GM12872 (cell line): ENCODE measurements around the gene ETV3L.

ENCODE experiments used
- CTCF ChIP-seq: IDR thresholded peaks from 3 replicates; pipeline ENCODE4 v1.5.1; 2011; ENCODE audit warnings: low read depth, mild to moderate bottlenecking, low read length, moderate library complexity; ENCODE audit not compliant: insufficient read depth

The ETV3L gene

GRCh38 chr1:157089789-157090188 is 9.8 kb downstream of the ETV3L start:
- no peak for TF ChIP-seq CTCF

- TF ChIP-seq CTCF, result no peak
Observed at GRCh38 chr1:157088607-157089006, 11.0 kb downstream of the ETV3L start.

- no peak for TF ChIP-seq CTCF
Observed at GRCh38 chr1:157087030-157087429, 12.6 kb downstream of the ETV3L start.

GRCh38 chr1:157086299-157086698 is 13.3 kb downstream of the ETV3L start:
- no peak for TF ChIP-seq CTCF

GRCh38 chr1:157085421-157085820 is 14.2 kb downstream of the ETV3L start:
- TF ChIP-seq CTCF, result no peak

- no peak for TF ChIP-seq CTCF
Observed at GRCh38 chr1:157084720-157085119, 14.9 kb downstream of the ETV3L start.

- no peak for TF ChIP-seq CTCF
Observed at GRCh38 chr1:157081707-157082106, 17.9 kb downstream of the ETV3L start.

GRCh38 chr1:157080714-157081113 is 18.9 kb downstream of the ETV3L start:
- no peak for TF ChIP-seq CTCF
